Mesothelial cell of epicardium (in vitro differentiated cells): ENCODE results near the gene SEMA3A. TPM values are rescaled to one million over a fixed set of nuclear protein-coding genes. Genes with fewer than 3 reads are reported as not detected.

ENCODE experiments used
- DNase-seq, 2 experiments: peaks; one replicate each; pipeline ENCODE4 v3.0.0; 2021; ENCODE audit warnings: low spot score in 2 of 2; ENCODE audit not compliant: unreplicated experiment in 2 of 2
- H3K27ac Mint-ChIP-seq: 2 replicates; pipeline ENCODE4 v1.8.0; 2021; ENCODE audit warnings: mixed read lengths
- H3K27me3 Mint-ChIP-seq: 2 replicates; pipeline ENCODE4 v1.8.0; 2021; ENCODE audit warnings: low read depth, mixed read lengths
- H3K36me3 Mint-ChIP-seq: 2 replicates; pipeline ENCODE4 v1.8.0; 2021; ENCODE audit warnings: mixed read lengths
- H3K4me1 Mint-ChIP-seq: 2 replicates; pipeline ENCODE4 v1.8.0; 2021; ENCODE audit warnings: mixed read lengths
- H3K4me3 Mint-ChIP-seq: 2 replicates; pipeline ENCODE4 v1.8.0; 2021; ENCODE audit warnings: mild to moderate bottlenecking, moderate library complexity, mixed read lengths
- H3K9me3 Mint-ChIP-seq: 2 replicates; pipeline ENCODE4 v1.8.0; 2021; ENCODE audit warnings: mixed read lengths
- CTCF ChIP-seq: fragments of 200-600 bp; sonication (generic); IDR thresholded peaks from one replicate; pipeline ENCODE4 v1.5.0; 2021; ENCODE audit warnings: antibody characterized with exemption; ENCODE audit not compliant: unreplicated experiment
- total RNA-seq: library from RNA; stranded (reverse); gene quantifications from 3 replicates; pipeline ENCODE4 v1.2.1, GENCODE V29; 2021

Gene SEMA3A
- total RNA-seq, 1 donor from 2014 or later, result 44.4 TPM

- no peak for DNase-seq
- TF ChIP-seq CTCF, result no peak
- Mint-ChIP-seq H3K36me3 (peaks cover 10% of the 10 kb centered on the region), H3K27me3 (no peaks in the 10 kb centered on the region), H3K4me3 (no peak overlapping the region), H3K9me3 (peaks cover 9% of the 10 kb centered on the region), H3K4me1 (peaks cover 19% of the 10 kb centered on the region), H3K27ac (no peak overlapping the region)
Observed at GRCh38 chr7:84136809-84137208, 57.8 kb downstream of the SEMA3A start.

GRCh38 chr7:84136336-84136735 is 58.3 kb downstream of the SEMA3A start:
- Mint-ChIP-seq H3K4me3 (no peak overlapping the region), H3K4me1 (peaks cover 20% of the 10 kb centered on the region), H3K27me3 (no peaks in the 10 kb centered on the region), H3K36me3 (peaks cover 7% of the 10 kb centered on the region), H3K9me3 (peaks cover 6% of the 10 kb centered on the region), H3K27ac (peak overlapping the region; percentile 11)
- TF ChIP-seq CTCF, result no peak
- DNase-seq, result no peak

- TF ChIP-seq CTCF, result no peak
- peaks cover 17% of the 10 kb centered on the region for H3K4me1 Mint-ChIP-seq
- no peak overlapping the region for H3K27ac Mint-ChIP-seq
- no peak for DNase-seq
- H3K4me3 Mint-ChIP-seq, result no peak overlapping the region
- H3K36me3 Mint-ChIP-seq, result peaks cover 6% of the 10 kb centered on the region
- no peaks in the 10 kb centered on the region for H3K27me3 Mint-ChIP-seq
- peaks cover 3% of the 10 kb centered on the region for H3K9me3 Mint-ChIP-seq
Observed at GRCh38 chr7:84134169-84134568, 60.4 kb downstream of the SEMA3A start.

GRCh38 chr7:84125654-84126053 is 68.9 kb downstream of the SEMA3A start:
- peak overlapping the region; percentile 19 for H3K27ac Mint-ChIP-seq
- H3K27me3 Mint-ChIP-seq, result no peaks in the 10 kb centered on the region
- H3K9me3 Mint-ChIP-seq, result no peaks in the 10 kb centered on the region
- H3K4me1 Mint-ChIP-seq, result peaks cover 18% of the 10 kb centered on the region
- DNase-seq, result no peak
- peaks cover 16% of the 10 kb centered on the region for H3K36me3 Mint-ChIP-seq
- no peak overlapping the region for H3K4me3 Mint-ChIP-seq
- TF ChIP-seq CTCF, result no peak

GRCh38 chr7:84123965-84124547 is 70.5 kb downstream of the SEMA3A start:
- H3K36me3 Mint-ChIP-seq, result peaks cover 14% of the 10 kb centered on the region
- H3K27ac Mint-ChIP-seq, result peak overlapping the region; percentile 89
- H3K9me3 Mint-ChIP-seq, result no peaks in the 10 kb centered on the region
- no peak overlapping the region for H3K4me3 Mint-ChIP-seq
- H3K27me3 Mint-ChIP-seq, result no peaks in the 10 kb centered on the region
- H3K4me1 Mint-ChIP-seq, result peaks cover 16% of the 10 kb centered on the region
- no peak for TF ChIP-seq CTCF
- no peak for DNase-seq
